ENCODE results near the gene CRHR1. TPM values are rescaled to one million over a fixed set of nuclear protein-coding genes. Genes with fewer than 3 reads are reported as not detected.
A peak's percentile ranks its signal among the peaks of the same experiment; 100 is the strongest.

Gene CRHR1
- total RNA-seq, 1 experiment from 2014 or later = not detected

- Histone ChIP-seq H3K36me3 (no peaks in the 10 kb centered on the region), H3K9me3 (replicated peaks) (no peaks in the 10 kb centered on the region), H3K27ac (no peak overlapping the region), H3K27me3 (peaks cover 8% of the 10 kb centered on the region; the same call in 1 of the 2 replicates), H3K4me1 (no peaks in the 10 kb centered on the region), H3K4me3 (no peak overlapping the region)
- DNase-seq = no peak
Measured at GRCh38 chr17:45847747-45848146, 63.6 kb downstream of the CRHR1 start.

- H3K9me3 ChIP-seq (replicated peaks) = no peaks in the 10 kb centered on the region
- no peak overlapping the region for H3K4me3 ChIP-seq
- H3K27me3 ChIP-seq = peaks cover 8% of the 10 kb centered on the region; the same call in 1 of the 2 replicates
- DNase-seq = no peak
- H3K36me3 ChIP-seq = no peaks in the 10 kb centered on the region
- no peak overlapping the region for H3K27ac ChIP-seq
- H3K4me1 ChIP-seq = no peaks in the 10 kb centered on the region
Measured at GRCh38 chr17:45848405-45848804, 64.3 kb downstream of the CRHR1 start.

DNA sequence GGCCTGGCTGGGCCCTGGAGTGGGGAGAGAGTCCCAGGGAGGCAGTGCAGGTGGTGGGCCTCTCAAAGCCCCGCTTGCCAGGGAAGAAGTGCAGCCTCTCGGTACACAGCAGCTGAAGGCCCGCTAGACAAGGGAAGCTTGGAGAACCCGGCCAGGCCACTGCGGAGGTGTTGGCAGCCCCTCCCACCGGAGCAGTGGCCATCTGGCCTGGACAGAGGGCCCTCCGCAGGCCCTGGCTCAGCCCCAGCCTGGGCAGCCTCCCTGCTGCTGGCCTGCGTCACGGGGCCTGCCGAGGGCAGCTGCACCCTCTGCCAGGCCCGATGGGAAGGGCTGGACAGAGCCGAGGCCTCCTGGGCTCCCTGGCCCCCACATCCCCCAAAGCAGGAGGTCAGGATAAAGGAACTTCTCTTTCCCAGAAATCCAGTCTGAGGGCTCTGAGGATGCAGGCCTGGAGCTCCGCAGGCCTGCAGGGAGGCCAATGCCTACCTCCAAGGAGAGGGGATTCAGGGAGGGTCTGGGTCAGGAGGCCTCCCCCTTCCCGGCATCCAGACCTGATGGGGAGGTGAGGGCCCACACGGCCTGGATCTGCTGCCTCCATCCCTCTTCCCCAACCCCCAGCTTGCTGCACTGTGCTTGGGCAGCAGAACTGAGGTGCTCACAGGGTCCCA lies 64.9 kb downstream of the CRHR1 start:
- no peaks in the 10 kb centered on the region for H3K9me3 ChIP-seq (replicated peaks)
- H3K36me3 ChIP-seq = no peaks in the 10 kb centered on the region
- peaks cover 8% of the 10 kb centered on the region; the same call in 1 of the 2 replicates for H3K27me3 ChIP-seq
- no peak overlapping the region for H3K4me3 ChIP-seq
- no peaks in the 10 kb centered on the region for H3K4me1 ChIP-seq
- H3K27ac ChIP-seq = no peak overlapping the region
- no peak for DNase-seq

GRCh38 chr17:45849536-45849990 lies 65.4 kb downstream of the CRHR1 start:
- H3K4me3 ChIP-seq = no peak overlapping the region
- DNase-seq = no peak
- no peaks in the 10 kb centered on the region for H3K9me3 ChIP-seq (replicated peaks)
- peaks cover 8% of the 10 kb centered on the region; the same call in 1 of the 2 replicates for H3K27me3 ChIP-seq
- H3K4me1 ChIP-seq = no peaks in the 10 kb centered on the region
- no peaks in the 10 kb centered on the region for H3K36me3 ChIP-seq
- no peak overlapping the region for H3K27ac ChIP-seq

DNA sequence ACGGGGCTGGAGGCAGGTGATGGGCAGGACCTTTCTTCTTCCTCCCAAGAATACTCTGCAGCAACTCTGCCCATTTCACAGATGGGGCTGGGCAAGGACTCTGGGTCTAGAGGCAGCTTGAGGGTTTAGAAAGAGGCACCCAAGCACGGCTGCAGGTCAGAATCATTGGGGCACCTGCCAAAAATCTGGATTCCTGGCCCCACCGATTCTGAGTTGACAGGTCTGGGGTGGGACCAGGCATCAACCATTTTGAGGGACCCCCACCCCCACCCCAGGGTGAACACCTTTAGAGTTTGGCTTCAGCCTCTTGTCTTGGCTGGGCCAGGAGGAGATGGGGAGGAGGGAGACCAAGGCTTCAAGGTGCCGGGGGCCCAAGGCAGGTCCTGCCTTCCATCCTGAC lies 65.9 kb downstream of the CRHR1 start:
- no peaks in the 10 kb centered on the region for H3K9me3 ChIP-seq (replicated peaks)
- no peak for DNase-seq
- no peaks in the 10 kb centered on the region for H3K4me1 ChIP-seq
- no peaks in the 10 kb centered on the region for H3K36me3 ChIP-seq
- no peak overlapping the region for H3K4me3 ChIP-seq
- no peak overlapping the region for H3K27ac ChIP-seq
- H3K27me3 ChIP-seq = peaks cover 8% of the 10 kb centered on the region; the same call in 1 of the 2 replicates

GRCh38 chr17:45850468-45850867 lies 66.3 kb downstream of the CRHR1 start:
- no peak for DNase-seq
- no peak overlapping the region for H3K27ac ChIP-seq
- H3K4me3 ChIP-seq = no peak overlapping the region
- peaks cover 8% of the 10 kb centered on the region; the same call in 1 of the 2 replicates for H3K27me3 ChIP-seq
- no peaks in the 10 kb centered on the region for H3K36me3 ChIP-seq
- no peaks in the 10 kb centered on the region for H3K9me3 ChIP-seq (replicated peaks)
- no peaks in the 10 kb centered on the region for H3K4me1 ChIP-seq

DNA sequence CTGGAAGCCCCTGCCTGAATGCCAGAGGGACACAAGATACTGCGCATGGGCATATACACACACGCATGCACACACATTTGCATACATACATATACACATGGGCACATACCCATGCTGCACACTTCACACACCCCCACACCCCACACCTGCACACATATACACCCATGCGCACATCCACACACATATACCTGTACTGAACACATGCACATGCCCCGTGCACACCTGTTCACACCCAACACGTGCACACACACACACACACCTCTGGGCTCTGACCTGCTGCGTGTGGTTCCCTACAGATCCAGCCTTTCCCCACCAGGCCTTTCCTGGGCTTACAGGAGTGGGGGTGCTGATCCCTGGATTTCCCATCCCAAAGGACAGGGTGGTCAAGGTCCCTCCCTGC lies 66.9 kb downstream of the CRHR1 start:
- H3K27ac ChIP-seq = no peak overlapping the region
- H3K27me3 ChIP-seq = peaks cover 8% of the 10 kb centered on the region; the same call in 1 of the 2 replicates
- no peak overlapping the region for H3K4me3 ChIP-seq
- no peaks in the 10 kb centered on the region for H3K36me3 ChIP-seq
- DNase-seq = no peak
- H3K4me1 ChIP-seq = no peaks in the 10 kb centered on the region
- no peaks in the 10 kb centered on the region for H3K9me3 ChIP-seq (replicated peaks)

GRCh38 chr17:45851464-45851863 lies 67.3 kb downstream of the CRHR1 start:
- no peak overlapping the region for H3K27ac ChIP-seq
- H3K36me3 ChIP-seq = no peaks in the 10 kb centered on the region
- DNase-seq = no peak
- H3K27me3 ChIP-seq = peaks cover 8% of the 10 kb centered on the region; the same call in 1 of the 2 replicates
- no peaks in the 10 kb centered on the region for H3K9me3 ChIP-seq (replicated peaks)
- no peaks in the 10 kb centered on the region for H3K4me1 ChIP-seq
- H3K4me3 ChIP-seq = no peak overlapping the region

DNA sequence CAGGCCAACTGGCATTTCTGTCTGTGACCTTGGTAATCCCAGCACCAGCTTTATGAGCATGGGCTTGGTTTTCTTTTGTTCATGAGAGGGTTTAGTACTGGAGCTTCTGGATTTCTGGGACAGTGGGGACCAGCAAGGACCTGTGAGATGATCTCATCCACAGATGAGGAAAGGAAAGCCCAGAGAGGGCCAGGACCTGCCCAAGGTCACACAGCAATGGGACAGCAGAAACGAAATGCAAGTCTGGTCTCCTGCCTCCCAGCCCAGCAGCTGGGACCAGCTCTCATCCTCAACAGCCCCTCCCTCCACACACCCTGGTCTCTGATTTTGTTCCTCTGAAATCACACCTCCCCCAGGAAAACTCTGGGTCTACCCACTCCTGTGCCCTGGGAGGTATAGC lies 67.8 kb downstream of the CRHR1 start:
- Histone ChIP-seq H3K27me3 (peaks cover 8% of the 10 kb centered on the region; the same call in 1 of the 2 replicates), H3K4me3 (no peak overlapping the region), H3K4me1 (no peaks in the 10 kb centered on the region), H3K9me3 (replicated peaks) (no peaks in the 10 kb centered on the region), H3K27ac (no peak overlapping the region), H3K36me3 (no peaks in the 10 kb centered on the region)
- DNase-seq = no peak

GRCh38 chr17:45852535-45853297 lies 68.6 kb downstream of the CRHR1 start:
- Histone ChIP-seq H3K36me3 (no peaks in the 10 kb centered on the region), H3K27me3 (peaks cover 8% of the 10 kb centered on the region; the same call in 1 of the 2 replicates), H3K4me3 (no peak overlapping the region), H3K4me1 (no peaks in the 10 kb centered on the region), H3K27ac (no peak overlapping the region), H3K9me3 (replicated peaks) (no peaks in the 10 kb centered on the region)
- DNase-seq = peak; percentile 50 to 79

GRCh38 chr17:45854209-45854608 lies 70.1 kb downstream of the CRHR1 start:
- Histone ChIP-seq H3K27ac (no peak overlapping the region), H3K4me1 (no peaks in the 10 kb centered on the region), H3K9me3 (replicated peaks) (no peaks in the 10 kb centered on the region), H3K36me3 (no peaks in the 10 kb centered on the region), H3K27me3 (peaks cover 4% of the 10 kb centered on the region; the same call in 1 of the 2 replicates), H3K4me3 (no peak overlapping the region)
- DNase-seq = no peak

DNA sequence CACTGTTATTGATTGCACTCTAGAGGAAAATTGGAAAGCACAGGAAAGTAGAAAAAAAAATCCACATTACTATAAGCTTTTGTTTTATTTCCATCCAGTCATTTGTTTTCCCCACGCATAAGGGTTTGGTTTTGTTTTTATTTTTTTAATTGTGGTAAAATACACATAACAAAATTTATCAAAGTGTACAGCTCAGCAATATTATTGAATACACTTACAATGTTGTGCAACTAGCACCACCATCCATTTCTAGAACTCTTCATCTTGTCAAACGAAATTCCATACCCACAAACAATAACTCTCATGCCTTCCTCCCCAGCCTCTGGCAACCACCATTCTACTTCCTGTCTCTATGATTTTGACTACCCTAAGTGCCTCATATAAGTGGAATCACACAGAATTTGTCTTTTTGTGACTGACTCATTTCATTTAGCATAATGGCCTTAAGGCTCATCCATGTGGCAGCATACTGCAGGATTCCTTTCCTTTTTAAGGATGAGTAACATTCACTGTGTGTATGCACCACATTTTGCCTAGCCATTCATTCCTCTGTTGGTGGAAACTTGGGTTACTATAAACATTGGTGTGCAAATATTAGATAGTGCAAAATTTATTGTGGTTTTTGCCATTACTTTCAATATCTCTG lies 71.7 kb downstream of the CRHR1 start:
- H3K9me3 ChIP-seq (replicated peaks) = no peaks in the 10 kb centered on the region
- H3K4me1 ChIP-seq = no peaks in the 10 kb centered on the region
- no peak overlapping the region for H3K4me3 ChIP-seq
- no peak for DNase-seq
- H3K36me3 ChIP-seq = no peaks in the 10 kb centered on the region
- H3K27me3 ChIP-seq = peaks cover 4% of the 10 kb centered on the region; the same call in 1 of the 2 replicates
- no peak overlapping the region for H3K27ac ChIP-seq

DNA sequence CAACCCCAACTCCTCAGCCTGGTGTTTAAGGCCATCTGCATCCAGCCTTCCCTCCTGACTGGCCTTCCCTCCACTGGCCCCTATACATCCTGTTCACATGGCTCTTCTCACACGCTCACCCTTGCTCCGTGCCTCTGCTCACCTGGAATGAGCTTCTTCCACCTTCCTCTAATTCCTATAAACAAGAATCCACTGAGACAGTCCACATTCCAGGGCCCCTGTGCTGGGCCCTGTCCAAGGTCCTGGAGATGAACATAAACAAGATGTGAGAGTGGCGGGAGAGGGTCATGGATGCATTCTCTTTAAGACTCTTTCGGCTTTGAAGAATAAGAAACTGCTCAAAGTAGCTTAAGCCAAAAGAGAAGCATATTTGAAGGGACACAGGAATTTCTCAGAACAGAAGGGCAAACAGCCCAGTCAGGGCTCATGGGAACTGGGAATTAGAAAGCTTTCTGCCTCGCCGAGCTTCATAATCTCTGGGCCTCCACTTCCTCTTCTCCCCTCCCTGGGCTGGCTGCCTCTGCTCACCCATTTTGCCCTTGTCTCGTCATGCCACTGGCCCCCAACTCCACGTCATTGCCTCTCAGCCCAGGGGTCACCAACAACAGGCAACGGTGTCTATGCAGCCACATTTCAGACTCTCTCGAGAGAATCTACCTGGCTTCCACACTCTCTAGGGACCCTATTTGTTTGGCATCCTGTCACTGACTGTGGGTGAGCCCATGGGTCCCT lies 74.0 kb downstream of the CRHR1 start:
- H3K27me3 ChIP-seq = no peaks in the 10 kb centered on the region
- DNase-seq = peak in 1 of 2 experiments; percentile 60
- no peak overlapping the region for H3K27ac ChIP-seq
- no peaks in the 10 kb centered on the region for H3K36me3 ChIP-seq
- H3K4me3 ChIP-seq = no peak overlapping the region
- H3K9me3 ChIP-seq (replicated peaks) = no peaks in the 10 kb centered on the region
- H3K4me1 ChIP-seq = no peaks in the 10 kb centered on the region

GRCh38 chr17:45861165-45861564 lies 77.0 kb downstream of the CRHR1 start:
- H3K36me3 ChIP-seq = no peaks in the 10 kb centered on the region
- H3K27me3 ChIP-seq = 0 out of 2 replicates have a peak, but pooled peaks cover 2% of the 10 kb centered on the region
- H3K4me3 ChIP-seq = no peak overlapping the region
- no peaks in the 10 kb centered on the region for H3K9me3 ChIP-seq (replicated peaks)
- no peak overlapping the region for H3K27ac ChIP-seq
- H3K4me1 ChIP-seq = no peaks in the 10 kb centered on the region
- DNase-seq = no peak

All from SJCRH30 (cell line).